Sigmoid colon (tissue), 7 donors: ENCODE results near the gene COL23A1. TPM values are rescaled to one million over a fixed set of nuclear protein-coding genes. Genes with fewer than 3 reads are reported as not detected.

ENCODE experiments used
- DNase-seq: peaks from one replicate; pipeline ENCODE4 v3.0.0-alpha.2; 2019
- H3K27ac ChIP-seq, 4 donors: fragments of 200-600 bp; sonication (generic); one replicate each; pipeline ENCODE4 v1.5.1; 2016 to 2019; ENCODE audit warnings: mild to moderate bottlenecking in 1 of 4
- H3K27me3 ChIP-seq, 3 donors: fragments of 200-600 bp; sonication (generic); one replicate each; pipeline ENCODE4 v1.5.1; 2019; ENCODE audit warnings: mild to moderate bottlenecking in 1 of 3
- H3K36me3 ChIP-seq, 4 donors: fragments of 200-600 bp; sonication (generic); one replicate each; pipeline ENCODE4 v1.5.1; 2016 to 2019
- H3K4me1 ChIP-seq, 4 donors: fragments of 200-600 bp; sonication (generic); one replicate each; pipeline ENCODE4 v1.5.1; 2017 to 2019
- H3K4me3 ChIP-seq, 4 donors: fragments of 200-600 bp; sonication (generic); one replicate each; pipeline ENCODE4 v1.5.1; 2017 to 2019; ENCODE audit warnings: mild to moderate bottlenecking in 2 of 4, moderate library complexity in 1 of 4
- H3K9me3 ChIP-seq, 4 donors: fragments of 200-600 bp in 3 of 4; sonication (generic) in 3 of 4; one replicate each; pipeline versions ENCODE4 v1.5.1 to v1.6.1; 2013 to 2019
- EP300 ChIP-seq, 4 donors: sonication (generic); formaldehyde crosslinking; IDR thresholded peaks; one replicate each; pipeline ENCODE4 v1.6.1; 2017; ENCODE audit warnings: antibody characterized with exemption in 4 of 4
- POLR2A ChIP-seq, 2 donors: fragments of 450-650 bp; IDR thresholded peaks; one replicate each; pipeline ENCODE4 v1.6.1; 2016; ENCODE audit warnings: antibody characterized with exemption in 2 of 2, mild to moderate bottlenecking in 2 of 2, moderate library complexity in 2 of 2
- POLR2AphosphoS5 ChIP-seq, 4 donors: sonication (generic); formaldehyde crosslinking; IDR thresholded peaks; one replicate each; pipeline ENCODE4 v1.6.1; 2017; ENCODE audit warnings: antibody characterized with exemption in 4 of 4
- WGBS, 2 donors: extraction: QIAGEN DNeasy Blood & Tissue Kit; methylation state at CpG; one replicate each; pipeline ENCODE4 v1.1.7; 2013; 5-methylcytosine and 5-hydroxymethylcytosine counted together
- intact Hi-C: fragments of 100-400 bp; cut with DNase I; formaldehyde crosslinking; loops from one replicate; pipeline ENCODE4 v1.15.1; 2023
- polyA plus RNA-seq, 3 donors: library from polyadenylated mRNA; stranded (reverse); fragments of 200-250 nt; gene quantifications; one replicate each; pipeline ENCODE4 v1.2.3, GENCODE V29; 2013
- total RNA-seq, 4 donors: library from RNA; depleted of rRNA; stranded (reverse); fragments of >200 nt; gene quantifications; one replicate each; pipeline ENCODE4 v1.1.0, GENCODE V29; 2016
- TF ChIP-seq, protein P1 (sequence below), 4 experiments: fragments of 450-650 bp in 3 of 4; fragments of 200-600 bp in 1 of 4; IDR thresholded peaks; one replicate each; pipeline ENCODE4 v1.5.1; 2016 to 2019; ENCODE audit warnings: antibody characterized with exemption in 4 of 4, mild to moderate bottlenecking in 3 of 4, moderate library complexity in 2 of 4
- donor health status: healthy with polysubstance abuse.
- donor health status: Bipolar disorder and iron deficiency.
- donor health status: healthy.

COL23A1 gene
- total and polyA plus RNA-seq, 7 donors: 0.28 to 1.2 (median 0.57) TPM; not detected in 1

DNA sequence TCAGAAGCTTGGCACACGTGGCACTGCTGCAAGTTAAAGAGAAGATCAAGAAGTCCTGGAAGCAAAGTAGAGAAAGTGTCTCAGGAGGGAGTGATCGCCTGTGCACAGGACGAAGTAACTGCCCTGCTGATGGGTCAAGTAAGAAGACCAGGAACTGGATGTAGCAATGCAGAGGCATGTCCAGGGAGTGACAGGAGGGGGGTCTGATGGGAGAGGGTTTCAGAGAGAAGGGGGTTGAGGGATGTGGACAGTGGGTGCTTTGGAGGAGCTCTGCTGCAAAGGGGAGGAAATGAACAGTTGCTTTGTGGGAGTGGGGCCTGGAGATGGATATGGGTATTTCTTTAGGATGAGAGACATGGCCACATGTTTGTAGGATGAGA lies 297.4 kb downstream of the COL23A1 start:
- Histone ChIP-seq H3K27ac (no peak overlapping the region), H3K9me3 (no peaks in the 10 kb centered on the region), H3K4me3 (no peak overlapping the region), H3K4me1 (no peaks in the 10 kb centered on the region), H3K27me3 (peaks cover 0 to 12% (median 2%) of the 10 kb centered on the region in 3 donors), H3K36me3 (no peaks in the 10 kb centered on the region)
- TF ChIP-seq, protein P1, sequence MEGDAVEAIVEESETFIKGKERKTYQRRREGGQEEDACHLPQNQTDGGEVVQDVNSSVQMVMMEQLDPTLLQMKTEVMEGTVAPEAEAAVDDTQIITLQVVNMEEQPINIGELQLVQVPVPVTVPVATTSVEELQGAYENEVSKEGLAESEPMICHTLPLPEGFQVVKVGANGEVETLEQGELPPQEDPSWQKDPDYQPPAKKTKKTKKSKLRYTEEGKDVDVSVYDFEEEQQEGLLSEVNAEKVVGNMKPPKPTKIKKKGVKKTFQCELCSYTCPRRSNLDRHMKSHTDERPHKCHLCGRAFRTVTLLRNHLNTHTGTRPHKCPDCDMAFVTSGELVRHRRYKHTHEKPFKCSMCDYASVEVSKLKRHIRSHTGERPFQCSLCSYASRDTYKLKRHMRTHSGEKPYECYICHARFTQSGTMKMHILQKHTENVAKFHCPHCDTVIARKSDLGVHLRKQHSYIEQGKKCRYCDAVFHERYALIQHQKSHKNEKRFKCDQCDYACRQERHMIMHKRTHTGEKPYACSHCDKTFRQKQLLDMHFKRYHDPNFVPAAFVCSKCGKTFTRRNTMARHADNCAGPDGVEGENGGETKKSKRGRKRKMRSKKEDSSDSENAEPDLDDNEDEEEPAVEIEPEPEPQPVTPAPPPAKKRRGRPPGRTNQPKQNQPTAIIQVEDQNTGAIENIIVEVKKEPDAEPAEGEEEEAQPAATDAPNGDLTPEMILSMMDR (IDR thresholded peaks at IDR 0.05): no peak
- TF ChIP-seq POLR2AphosphoS5 (IDR thresholded peaks at IDR 0.05) (no peak), POLR2A (IDR thresholded peaks at IDR 0.05) (no peak), EP300 (IDR thresholded peaks at IDR 0.05) (no peak)
- 79 to 90% methylated on average over 3 of the region's 3 CpGs for WGBS, 2 donors
- intact Hi-C loops: no loop called here
- no peak for DNase-seq

DNA sequence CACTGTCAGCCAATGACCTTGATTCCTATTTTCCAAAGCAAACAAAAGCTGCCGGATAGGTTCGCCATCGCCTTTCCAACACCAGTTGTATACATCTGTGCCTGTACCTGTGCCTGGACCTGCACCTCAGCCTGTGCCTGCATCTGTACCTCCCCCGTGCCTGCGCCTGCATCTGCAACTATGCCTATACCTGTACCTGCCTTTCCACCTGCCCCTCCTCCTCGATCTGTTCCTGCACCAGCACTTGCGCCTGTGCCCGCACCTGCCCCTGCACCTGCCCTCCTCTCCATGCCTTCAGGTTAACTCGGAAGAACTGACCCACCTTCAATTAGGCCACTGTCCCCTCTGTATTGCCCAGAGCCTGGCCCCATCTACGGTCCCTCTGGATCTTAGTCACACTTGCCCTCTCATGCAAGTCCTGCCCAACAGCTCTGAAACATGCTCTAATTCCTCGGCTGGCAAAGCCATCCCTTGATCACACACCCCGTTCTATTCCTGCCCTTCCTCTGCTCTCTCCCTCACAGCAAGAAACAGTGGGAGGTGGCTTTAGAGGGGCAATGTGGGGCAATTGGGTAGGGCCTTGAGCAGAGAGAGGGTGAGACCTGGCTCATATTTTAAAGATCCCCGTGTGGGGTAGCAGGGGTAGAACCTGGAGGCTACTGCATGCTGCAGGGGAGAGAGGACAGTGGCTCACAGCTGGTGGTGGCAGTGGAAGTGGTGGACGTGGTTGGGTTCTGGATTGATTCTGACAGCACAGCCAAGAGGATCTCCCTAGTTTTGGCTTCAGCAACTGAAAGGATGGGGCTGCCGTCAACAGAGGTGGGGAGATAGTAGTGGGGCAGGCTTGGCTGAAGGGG lies 298.0 kb downstream of the COL23A1 start:
- peaks cover 0 to 12% (median 2%) of the 10 kb centered on the region in 3 donors for H3K27me3 ChIP-seq
- TF ChIP-seq EP300 (IDR thresholded peaks at IDR 0.05) (no peak), POLR2AphosphoS5 (IDR thresholded peaks at IDR 0.05) (no peak), POLR2A (IDR thresholded peaks at IDR 0.05) (no peak)
- TF ChIP-seq, protein P1 (IDR thresholded peaks at IDR 0.05): no peak
- H3K4me3 ChIP-seq: no peak overlapping the region
- no peaks in the 10 kb centered on the region for H3K4me1 ChIP-seq
- no peak overlapping the region for H3K27ac ChIP-seq
- no peaks in the 10 kb centered on the region for H3K36me3 ChIP-seq
- peak; percentile 36 for DNase-seq
- WGBS, 2 donors: 75 to 89% methylated on average over 15 of the region's 15 CpGs
- H3K9me3 ChIP-seq: no peaks in the 10 kb centered on the region
- intact Hi-C loops: no loop called here

DNA sequence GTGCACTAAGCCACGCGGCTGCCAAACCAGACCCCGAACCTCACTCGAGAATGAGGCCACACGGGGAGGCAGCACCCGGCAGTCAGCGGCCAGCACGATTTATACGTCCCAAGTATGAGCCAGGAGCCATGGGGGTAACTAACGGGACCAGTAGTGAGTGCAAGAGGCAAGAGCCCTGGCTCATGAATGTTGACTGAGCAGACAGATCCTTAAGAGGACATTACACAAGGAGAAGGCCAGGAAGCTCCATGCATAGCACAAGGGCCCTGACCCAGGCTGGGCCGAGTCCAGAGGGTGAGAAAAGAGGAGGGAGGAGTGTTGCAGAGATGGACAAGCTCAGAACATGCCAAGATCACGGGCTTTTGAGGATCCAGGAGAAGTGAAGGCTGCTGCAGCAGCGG lies 299.0 kb downstream of the COL23A1 start:
- DNase-seq: peak; percentile 50
- 76 to 81% methylated on average over 13 of the region's 13 CpGs for WGBS, 2 donors

DNA sequence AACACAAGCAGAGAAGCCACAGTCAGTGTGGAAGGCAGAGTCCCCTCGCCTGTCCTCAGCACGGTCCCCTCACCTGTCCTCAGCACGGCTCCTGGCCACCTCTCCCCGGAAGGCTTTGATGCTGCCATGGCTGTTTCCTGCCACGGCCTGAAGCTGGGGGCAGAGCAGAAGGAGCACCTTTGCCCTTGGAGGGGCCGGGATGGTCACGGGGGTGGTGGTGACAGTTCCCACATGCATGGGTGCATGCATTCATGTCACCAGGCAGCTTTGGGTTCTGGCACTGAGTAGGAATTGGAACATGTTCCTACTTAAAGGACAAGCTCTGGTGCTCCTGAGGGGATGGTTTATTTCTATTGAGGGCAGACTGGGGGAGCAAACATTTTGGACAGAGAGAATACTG lies 299.8 kb downstream of the COL23A1 start:
- Histone ChIP-seq H3K27ac (no peak overlapping the region), H3K4me1 (no peaks in the 10 kb centered on the region), H3K9me3 (no peaks in the 10 kb centered on the region), H3K4me3 (no peak overlapping the region), H3K27me3 (peaks cover 0 to 12% (median 2%) of the 10 kb centered on the region in 3 donors), H3K36me3 (no peaks in the 10 kb centered on the region)
- TF ChIP-seq EP300 (IDR thresholded peaks at IDR 0.05) (no peak), POLR2AphosphoS5 (IDR thresholded peaks at IDR 0.05) (no peak), POLR2A (IDR thresholded peaks at IDR 0.05) (no peak)
- TF ChIP-seq, protein P1 (IDR thresholded peaks at IDR 0.05): no peak
- intact Hi-C loops: no loop called here
- DNase-seq: peak; percentile 53
- 83 to 89% methylated on average over 7 of the region's 7 CpGs for WGBS, 2 donors

More for the DNA sequence above, 299.0 kb downstream of the COL23A1 start:
- no peak for TF ChIP-seq POLR2A (IDR thresholded peaks at IDR 0.05)
- TF ChIP-seq POLR2AphosphoS5 (IDR thresholded peaks at IDR 0.05): no peak
- no peak for TF ChIP-seq EP300 (IDR thresholded peaks at IDR 0.05)
- TF ChIP-seq, protein P1 (IDR thresholded peaks at IDR 0.05): no peak
- H3K4me3 ChIP-seq: no peak overlapping the region
- H3K9me3 ChIP-seq: no peaks in the 10 kb centered on the region
- H3K36me3 ChIP-seq: no peaks in the 10 kb centered on the region
- intact Hi-C loops: no loop called here
- peaks cover 0 to 12% (median 2%) of the 10 kb centered on the region in 3 donors for H3K27me3 ChIP-seq
- H3K4me1 ChIP-seq: no peaks in the 10 kb centered on the region
- H3K27ac ChIP-seq: no peak overlapping the region
